Measurements from ENCODE around the gene HCN4.

HCN4 gene

DNA sequence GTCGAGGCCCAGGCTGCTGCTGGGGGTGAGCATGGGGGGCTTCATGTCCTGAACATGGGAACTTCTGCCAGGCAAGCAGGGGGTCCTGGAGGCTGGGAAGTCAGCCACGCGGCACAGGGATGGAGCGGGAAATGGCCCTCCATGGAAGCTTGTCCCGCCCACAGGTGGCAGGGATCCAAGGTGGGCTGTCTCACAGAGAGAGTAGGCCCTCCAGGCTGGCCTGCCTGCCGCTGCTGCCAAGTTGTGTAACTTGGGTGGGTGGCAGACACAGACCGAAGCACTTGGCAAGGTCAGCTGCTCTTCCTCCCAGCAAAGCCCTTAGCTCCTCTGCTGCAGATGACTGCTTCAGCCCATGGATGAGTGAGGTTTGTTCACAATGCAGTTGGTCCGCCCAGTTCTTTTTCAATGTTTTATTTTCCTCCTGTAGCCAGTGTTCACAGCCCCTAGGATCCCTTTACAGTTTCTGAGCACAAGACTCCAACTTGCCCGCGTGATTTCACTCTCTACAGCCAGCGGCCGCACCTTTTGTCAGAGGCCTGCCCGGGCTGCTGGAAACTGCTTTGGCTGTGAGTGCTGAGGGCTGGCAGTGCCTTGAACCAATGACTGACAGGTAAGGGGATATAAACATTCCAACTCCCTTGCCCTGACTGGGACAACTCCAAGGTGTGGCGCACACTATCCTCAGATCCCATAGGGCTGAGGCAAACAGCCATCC, 26.7 kb downstream of the HCN4 start:
- no peak for DNase-seq

DNA sequence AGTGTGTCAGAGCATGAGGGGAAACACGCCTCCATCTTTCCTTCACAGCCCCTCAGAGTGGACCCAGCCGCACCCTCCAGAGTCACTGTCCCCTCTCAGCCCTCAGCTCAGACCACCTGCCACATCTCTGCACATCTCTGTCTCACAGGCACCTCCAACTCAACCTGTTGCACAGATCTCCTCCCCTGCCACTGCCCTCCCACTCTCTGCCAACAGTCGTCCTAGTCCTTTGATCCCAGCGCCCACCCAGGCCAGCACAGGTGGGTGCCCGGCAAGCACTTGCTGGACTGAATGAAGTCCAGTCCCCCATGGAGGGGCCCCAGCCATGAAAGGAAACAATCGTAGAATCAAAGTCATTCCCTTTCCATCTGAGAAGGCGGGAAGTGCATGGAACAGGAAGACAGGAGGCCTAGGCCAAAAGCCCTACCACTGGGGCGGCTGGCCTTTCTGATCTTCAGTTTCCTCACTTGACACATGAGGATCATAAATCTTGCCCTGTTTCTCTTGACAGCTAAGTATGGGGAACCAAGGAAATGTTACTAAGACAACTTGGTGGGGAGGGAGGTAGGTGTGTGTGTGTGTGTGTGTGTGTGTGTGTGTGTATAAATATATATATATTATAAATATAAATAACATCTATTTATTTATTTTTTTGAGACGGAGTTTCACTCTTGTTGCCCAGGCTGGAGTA, 28.1 kb downstream of the HCN4 start:
- DNase-seq: no peak

DNA sequence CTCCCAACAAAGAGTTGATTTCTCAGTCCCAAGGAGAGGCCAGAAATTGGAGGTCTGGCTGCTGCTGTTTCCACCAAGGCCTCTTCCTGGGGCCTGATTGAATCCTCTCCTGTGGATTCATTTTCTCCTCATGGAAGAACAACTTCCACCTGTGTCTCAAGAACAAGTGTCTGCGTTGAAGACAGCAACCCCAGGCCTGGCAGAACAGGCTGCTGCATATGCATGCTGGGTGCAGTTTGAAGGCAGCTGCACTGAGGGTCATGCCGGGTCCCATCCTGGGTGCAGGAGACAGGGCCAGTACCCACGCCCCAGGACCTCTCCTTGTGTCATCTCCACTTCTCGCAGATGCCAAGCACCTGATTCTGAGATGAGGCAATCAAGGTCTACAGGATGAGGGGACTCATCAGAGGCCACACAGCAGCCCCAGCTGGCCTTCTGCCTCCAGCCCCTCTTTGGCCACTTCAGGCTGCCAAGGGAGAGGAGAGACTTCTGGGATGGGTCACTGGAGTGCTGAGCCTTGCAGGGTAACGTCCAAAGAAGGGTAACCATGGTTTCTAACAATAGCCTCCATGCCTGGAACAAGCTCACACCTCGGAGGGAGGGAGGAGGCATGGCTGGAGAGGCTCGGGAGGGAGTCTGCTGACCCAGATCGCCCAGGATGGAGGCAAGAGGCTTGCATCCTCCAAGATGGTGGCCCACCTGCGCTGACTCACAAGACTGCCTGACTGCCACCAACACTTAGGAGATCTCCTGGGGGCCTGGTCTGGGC, 30.0 kb downstream of the HCN4 start:
- DNase-seq: no peak

DNA sequence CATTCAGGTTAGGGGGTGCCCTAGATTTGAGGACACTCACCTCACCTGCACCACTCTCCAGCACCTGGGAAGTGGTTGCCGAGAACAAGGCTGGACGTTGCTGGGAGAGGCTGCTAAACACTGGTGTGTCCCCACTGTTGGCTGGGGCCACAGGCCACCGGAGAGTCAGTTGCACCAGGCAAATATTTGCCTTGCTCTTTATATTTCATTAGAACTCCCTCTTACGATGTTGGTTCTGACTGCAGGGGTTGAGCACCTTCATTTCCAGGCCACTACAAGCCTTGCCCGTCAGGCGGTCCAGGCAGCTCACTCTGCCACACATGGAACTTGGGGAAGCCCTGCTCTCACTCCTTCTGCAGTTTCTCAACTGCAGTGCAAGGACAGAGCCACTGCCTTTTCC, 30.7 kb downstream of the HCN4 start:
- no peak for DNase-seq

DNA sequence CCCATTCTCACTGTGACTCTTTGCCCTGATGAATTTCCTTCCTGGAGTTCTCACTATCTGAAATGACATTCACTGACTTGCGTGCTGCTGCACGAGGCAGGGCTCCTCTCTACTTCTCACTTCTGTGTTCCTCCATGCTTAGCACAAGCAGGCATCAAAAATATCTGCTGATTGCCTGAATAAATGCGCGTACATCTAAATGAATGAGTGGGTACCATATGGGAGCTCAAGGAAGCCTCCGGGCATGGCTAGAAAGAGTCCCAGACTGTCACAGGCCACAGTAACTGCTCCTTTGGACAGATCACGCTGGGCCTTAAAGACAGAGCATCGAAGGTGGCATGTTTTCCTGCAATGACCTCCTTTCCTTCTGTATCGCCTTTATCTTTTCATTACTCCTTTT, 31.6 kb downstream of the HCN4 start:
- DNase-seq: no peak

DNA sequence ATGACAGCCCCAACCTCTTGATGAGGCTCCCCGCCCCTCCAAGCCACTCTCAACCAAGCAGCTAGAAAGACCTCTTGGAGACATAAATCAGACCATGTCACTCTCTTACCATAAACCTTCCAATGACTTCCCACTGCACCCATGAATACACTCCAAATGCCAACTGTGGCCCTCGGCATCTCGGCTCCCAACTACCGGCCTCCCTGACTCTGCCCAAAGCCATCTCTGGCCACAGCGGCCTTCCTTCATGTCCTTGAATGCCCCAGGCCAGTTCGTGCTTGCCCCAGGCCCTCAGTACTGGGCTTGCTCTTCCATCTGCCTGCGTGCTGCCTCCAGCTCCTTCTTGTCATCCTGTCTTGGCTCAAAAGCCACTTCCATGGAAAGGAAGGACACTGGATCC, 32.0 kb downstream of the HCN4 start:
- no peak for DNase-seq

DNA sequence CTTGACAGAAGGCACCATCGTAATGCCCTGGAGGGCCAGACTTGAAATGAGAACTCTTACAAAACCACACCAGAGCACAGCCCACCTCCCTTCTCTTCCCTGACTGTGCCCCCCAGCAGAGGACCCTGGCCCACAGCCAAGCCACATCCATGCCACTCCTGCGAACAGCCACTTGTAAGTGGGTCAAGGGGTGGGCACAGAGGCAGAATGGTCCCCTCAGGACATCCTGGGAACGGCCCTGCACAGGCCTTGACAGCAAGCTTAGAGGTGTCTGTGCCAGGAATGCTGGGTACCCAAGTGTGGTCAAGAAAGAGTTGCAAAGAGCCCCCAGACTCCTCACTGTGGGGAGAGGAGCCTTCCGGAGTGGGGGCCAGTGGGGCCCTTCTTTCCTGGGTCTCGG, 33.3 kb downstream of the HCN4 start:
- no peak for DNase-seq

DNA sequence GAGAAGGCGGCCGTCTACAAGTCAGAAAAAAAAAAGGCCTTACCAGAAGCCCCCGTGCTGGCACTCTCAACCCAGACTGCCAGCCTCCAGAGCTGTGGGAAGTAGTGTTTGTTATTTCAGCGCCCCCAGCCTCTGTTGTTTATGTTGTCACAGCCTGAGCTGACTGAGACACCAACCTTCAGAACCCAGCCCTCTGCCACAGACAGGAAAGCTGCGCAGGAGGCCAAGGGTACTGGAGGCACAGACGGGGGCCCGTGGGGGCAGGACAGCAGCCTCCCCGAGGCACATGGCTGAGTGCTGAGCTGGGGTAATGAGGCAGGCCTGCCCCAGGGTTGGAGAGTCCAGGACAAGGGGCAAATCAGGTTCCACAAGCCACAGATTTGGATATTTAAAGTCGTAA, 33.7 kb downstream of the HCN4 start:
- DNase-seq: no peak

DNA sequence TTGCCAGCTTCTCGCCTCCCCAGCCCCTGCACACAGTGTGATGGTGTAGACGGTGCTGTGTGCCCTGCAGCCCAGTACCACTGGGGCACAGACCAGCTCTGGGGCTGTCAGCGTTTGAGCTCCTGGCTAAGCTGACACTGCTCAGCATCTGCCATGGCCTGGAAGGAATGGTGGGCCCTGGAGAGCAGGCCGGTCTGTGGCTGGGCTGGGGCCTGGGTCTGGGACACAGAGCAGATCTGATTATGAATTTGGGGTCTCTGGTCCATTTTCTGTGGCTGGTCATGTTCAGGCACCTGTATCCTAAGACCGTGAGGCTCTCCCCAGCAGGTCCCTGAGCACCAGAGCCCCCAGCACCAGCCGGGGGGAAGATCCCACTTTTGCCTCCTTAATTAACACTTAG, 34.7 kb downstream of the HCN4 start:
- no peak for DNase-seq

DNA sequence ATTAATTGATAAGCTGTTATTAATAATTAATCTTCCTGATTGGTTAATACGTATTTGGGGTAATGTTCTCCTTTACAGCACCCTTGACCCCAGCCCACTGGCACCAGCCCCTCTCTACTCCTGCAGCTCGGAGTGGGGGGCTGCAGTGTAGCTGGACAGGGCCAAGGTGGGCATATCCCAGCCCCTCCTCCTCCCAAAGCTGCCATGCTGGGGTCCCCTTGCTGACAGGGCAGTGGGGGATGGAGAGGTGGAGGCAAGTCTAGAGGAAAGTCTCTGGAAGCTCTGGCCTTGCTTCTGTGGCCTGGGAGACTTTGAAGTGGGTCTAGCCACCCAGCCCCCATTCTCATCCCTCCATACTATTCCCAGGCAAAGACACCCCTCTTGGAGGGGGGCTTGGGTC, 35.8 kb downstream of the HCN4 start:
- no peak for DNase-seq

DNA sequence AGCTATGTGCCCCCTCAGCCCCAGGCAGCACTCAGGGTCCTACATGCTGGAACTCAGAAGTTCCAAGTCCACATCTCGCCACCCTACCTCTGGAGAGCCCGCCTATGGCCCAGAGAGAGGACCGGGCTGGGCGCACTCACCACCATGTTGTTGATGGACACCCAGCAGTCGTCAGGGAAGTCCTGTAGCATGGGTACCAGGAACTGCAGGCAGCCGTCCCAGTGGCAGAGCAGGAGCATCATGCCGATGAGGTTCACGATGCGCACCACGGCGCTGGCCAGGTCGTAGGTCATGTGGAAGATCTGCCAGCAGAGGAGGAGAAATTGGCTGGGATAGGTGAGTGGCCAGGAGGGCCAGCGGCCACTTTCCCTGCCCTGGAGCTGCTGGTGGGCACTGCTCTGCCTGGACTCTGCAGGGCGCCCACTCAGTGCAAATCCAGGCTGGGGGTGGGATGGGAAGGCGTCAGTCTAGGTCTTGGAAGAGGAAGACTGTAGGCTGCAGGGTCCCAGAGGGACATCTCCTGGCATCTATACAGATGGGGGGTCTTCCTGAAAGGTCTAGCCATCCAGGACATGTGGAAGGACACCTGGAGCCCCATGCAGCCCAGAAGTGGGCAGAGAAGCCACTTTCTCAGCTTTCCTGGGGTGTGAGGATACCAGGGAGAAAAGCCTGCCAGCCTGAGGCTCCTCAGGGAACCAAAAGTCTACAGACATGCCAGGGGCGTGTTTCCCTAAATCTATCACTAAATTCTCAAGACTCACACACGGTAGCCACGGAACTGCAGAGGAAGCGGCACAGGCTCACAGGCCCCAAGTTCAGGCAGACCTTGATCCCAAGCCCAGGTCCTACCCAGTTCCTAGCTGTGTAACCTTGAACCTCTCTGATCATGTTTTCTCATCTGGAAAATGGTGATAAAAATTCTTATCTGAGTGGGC, 36.5 kb downstream of the HCN4 start:
- no peak for DNase-seq

DNA sequence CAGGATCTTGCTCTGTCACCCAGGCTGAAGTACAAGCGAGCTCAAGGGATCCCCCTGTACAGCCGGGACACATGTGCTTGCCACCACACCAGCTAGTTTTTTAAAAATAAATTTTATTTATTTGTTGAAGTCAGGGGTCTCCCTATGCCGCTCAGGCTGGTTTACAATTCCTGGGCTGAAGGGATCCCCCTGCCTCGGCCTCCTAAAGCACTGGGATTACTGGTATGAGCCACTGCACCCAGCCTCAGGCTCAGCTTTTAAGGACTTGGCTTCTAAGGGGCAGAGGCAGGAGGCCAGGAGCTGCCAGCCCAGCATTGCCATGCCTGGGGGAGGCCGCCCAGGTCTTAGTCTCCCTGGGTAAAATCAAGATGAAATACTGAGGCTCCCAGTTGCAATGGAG, 37.3 kb downstream of the HCN4 start:
- DNase-seq: no peak

DNA sequence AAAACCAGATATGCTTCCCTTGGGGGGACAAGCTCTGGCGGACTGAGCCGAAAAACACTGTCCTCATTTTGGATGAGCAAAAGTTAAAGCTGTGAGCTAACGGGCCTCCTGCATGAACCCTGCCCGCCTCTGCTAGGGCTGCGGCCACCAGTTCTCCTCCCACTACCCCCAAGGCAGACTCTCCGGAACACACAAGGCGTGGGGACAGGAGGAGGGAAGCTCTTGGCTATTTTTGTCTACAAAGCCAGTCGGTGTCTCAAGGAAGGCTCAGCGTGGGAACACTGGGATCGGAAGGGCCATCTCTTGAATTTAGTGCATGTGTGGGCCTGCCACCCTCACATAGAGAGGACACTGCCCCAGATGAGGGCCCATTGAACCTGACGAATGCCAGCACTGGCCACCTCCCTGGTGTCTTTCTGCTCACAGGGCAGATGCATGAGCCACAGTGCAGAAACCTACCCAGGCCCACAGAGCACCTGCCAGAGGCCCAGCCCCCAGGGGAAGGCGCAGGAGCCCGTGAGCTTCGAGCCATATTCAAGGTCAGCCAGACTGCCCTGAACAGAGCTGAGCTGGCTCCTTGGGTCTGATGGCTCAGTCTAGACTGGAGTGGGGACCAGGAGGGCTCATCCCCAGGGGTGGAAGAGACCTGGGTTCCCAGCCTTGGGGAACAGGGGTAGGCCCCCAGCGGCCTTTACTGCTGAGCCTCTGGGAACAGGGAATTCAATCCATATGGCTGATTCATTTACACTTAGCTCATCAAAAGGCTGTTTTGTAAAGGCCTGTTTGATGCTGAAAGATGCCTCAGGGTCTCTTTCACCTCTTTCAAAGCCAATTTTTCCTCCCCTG, 38.3 kb downstream of the HCN4 start:
- DNase-seq: no peak

DNA sequence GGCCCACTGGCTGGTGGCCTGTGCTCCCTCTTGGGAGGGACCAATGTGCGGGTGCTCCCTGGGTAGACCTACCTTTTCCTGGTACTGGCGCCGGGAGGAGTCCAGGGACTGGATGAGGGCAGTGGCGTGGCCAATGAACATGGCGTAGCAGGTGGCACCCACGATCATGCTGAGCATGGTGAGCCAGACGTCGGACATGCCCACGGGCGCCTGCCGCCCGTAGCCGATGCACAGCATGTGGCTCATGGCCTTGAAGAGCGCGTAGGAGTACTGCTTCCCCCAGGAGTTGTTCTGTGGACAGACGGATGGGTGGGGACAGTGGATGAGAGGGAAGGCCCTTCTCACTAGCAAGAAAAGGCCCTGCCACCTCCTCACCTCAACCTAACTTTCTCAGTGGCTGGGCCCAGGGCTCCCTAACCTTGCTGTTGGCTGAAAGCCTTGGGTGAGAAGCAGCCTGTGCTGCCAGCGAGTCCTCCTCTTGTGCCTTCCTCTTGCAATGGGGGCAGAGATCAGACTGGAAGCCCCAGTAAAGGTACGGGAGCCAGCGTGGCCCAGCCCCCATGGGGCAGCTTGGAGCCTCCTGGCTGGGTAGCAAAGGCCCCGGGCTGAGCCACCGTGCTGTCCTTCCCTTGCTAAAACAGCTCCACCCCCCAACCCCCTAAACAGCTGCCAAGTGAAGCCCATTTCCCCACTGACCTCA, 39.1 kb downstream of the HCN4 start:
- no peak for DNase-seq

DNA sequence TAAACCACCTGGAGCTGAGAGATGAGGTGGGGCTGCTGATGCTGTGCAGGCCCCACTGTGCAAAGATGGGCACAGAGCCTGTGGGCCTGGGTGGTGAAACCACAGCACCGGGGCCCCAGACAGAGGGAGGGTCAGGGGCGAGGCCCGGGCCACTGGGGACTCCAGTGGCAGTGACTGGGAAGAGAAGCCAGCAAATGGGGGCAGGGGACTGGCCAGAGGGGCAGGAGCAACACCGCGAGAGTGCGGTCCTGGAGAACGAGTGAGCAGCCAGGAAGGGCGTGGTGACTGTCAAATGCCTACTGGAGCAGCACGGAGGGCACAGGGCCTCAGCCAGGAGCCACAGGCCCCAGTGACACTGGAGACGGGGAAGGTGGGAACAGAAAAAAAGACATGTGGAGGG, 39.8 kb downstream of the HCN4 start:
- no peak for DNase-seq

DNA sequence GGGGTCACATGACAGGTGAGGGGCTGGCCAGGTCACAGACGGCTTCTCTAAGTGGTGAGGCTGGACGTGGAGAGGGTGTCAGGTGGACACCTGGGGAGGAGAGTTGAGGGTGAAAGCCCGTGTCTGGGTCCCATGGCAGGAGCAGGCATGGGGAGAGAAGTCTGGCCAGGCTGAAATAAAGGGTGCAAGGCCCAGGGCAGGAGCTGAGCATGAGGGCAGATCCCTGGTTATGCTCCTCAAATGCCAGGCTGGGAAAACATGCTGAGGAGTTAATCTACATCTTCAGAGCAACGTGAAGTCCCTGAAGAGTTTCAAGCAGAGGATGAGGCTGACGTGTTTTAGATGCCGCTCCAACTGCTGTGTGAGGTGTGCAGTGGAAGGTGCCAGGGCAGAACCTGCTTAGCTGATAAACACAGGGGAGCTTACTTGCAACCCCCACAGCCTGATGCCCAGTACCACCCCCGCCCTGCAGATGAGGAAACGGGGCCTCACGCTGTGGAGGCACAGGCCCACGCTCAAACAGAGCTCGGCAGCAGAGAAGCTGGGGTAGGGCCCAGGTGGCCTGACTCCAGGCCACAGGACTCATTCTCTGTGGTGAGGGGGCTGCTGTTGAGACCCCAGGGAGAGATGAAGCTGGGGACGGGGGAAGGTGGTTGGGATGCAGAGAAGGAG, 40.5 kb downstream of the HCN4 start:
- DNase-seq: no peak

DNA sequence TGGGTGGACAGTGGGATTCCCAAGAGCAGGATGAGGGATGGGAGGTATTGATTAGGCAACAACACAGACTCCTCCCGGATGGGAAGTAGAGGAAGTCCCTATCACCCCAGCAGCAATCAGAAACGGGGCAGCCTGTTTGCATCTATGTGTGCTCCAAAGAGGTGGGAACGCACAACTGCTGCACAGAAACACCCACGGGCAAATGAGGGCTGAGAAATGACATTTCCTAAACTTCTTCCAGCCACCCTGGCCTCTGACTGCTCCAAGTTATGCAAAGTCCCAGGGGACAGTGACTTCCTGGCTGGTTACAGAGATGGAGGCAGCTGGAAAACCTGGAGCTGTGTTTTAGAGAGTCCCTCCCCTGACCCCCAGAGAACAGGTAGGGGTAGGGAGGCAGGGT, 42.6 kb downstream of the HCN4 start:
- DNase-seq: no peak

DNA sequence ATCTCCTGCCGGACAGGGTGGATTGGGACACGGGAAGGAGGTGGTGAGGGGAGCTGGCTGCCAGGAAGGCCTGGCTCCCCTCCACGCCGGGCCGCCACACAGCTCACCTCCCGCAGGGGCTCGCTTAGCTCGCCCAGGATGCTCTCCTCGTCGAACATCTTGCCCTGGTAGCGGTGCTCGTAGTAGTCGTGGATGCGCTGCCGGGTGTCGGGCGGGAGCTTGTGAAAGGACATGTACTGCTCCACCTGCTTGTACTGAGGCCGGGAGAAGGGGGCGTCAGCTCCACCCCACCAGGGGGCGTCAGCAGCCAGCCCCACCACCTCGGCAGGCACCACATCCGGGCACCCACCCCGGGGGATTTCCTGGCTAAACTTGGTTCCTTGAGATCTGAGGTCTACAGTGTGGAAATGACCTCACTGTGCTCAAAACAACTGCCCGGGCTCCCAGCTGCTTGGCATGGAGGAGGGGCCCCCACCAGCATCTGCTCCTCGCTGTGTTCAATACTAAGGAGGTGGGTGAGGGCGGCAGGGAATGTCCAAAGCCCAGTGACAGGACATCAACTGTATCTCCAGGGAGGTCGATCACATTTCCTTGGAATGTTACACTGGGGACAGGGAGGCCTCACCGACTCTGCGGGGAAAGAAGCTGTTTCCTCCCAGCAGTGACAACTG, 43.4 kb downstream of the HCN4 start:
- no peak for DNase-seq

DNA sequence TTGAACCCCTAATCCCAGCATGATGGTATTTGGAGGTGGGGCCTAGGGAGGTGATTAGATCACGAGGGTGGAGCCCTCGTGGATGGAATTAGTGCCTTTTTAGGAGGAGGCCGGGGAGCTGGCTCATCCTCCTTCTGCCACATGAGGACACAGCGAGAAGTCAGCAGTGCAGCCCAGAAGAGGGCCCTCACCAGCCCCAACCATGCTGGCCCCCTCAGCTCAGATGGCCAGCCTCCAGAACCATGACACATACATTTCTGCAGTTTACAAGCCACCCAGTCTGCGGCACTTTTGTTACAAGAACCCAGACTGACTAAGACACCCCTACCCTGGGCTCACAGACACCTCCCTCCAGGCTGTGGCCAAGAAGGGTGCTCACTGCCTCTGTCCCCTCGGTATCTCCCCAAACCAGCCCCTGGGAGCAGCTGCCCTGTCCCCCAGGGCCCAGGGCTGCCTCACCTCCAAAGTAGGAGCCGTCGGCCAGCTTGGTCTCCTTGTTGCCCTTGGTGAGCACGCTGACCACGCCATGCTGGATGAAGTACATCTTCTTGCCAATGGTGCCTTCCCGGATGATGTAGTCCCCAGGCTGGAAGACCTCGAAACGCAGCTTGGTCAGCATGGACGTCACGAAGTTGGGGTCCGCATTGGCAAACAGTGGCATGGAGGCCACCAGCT, 44.1 kb downstream of the HCN4 start:
- no peak for DNase-seq

DNA sequence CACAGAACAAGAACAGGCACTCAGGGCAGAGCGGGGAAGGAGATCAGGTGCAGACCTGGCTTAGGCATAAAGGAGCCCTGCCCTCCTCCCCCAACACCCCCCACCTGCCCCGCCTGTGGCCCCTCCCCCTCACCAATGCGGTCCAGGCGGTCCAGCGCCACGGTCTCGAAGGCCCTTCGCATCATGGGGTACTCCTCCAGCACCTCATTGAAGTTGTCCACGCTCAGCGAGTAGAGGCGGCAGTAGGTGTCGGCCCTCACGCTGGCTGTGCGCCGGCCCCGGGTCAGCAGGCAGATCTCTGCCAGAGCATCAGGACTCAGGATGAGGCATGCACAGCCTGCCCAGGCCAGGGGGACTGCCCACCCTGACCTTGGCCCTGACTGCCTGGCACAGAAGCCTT, 44.8 kb downstream of the HCN4 start:
- no peak for DNase-seq
